NOMO-1 treated with DMSO at 0.1 percent for 48 hours (cell line): Measurements from ENCODE around the gene NXNL1.

Experiments
- DNase-seq: peaks from one replicate; lab custom pipeline; 2025; ENCODE audit not compliant: unreplicated experiment; lab: John Stamatoyannopoulos, UW

NXNL1 gene

GRCh38 chr19:17421942-17422341 lies 38.8 kb downstream of the NXNL1 start:
- no peak for DNase-seq

- peak; percentile 10 for DNase-seq
Observed at GRCh38 chr19:17420475-17420924, 40.2 kb downstream of the NXNL1 start.

GRCh38 chr19:17419621-17420474 lies 40.9 kb downstream of the NXNL1 start, which contains the start of gene MVB12A:
Gene MVB12A (plus strand): TSS chr19:17420047. CDS start chr19:17420136, 89 bp downstream.
- peak; percentile 95 for DNase-seq

- no peak for DNase-seq
Observed at GRCh38 chr19:17419154-17419620, 41.5 kb downstream of the NXNL1 start.

- DNase-seq = no peak
Observed at GRCh38 chr19:17418710-17419109, 42.0 kb downstream of the NXNL1 start.

GRCh38 chr19:17415121-17415520 lies 45.6 kb downstream of the NXNL1 start:
- no peak for DNase-seq

- DNase-seq = no peak
Observed at GRCh38 chr19:17414097-17414496, 46.6 kb downstream of the NXNL1 start.

- no peak for DNase-seq
Observed at GRCh38 chr19:17411801-17412200, 48.9 kb downstream of the NXNL1 start.

- no peak for DNase-seq
Observed at GRCh38 chr19:17409990-17410389, 50.7 kb downstream of the NXNL1 start.

- DNase-seq = no peak
Observed at GRCh38 chr19:17406887-17407196, 53.9 kb downstream of the NXNL1 start.

- peak; percentile 26 for DNase-seq
Observed at GRCh38 chr19:17406046-17406886, 54.5 kb downstream of the NXNL1 start.
